Activated B cell treated with CpG ODN at 0.5 μM for 24 hours (primary cell): ENCODE data around the gene KLK15. TPM values are rescaled to one million over a fixed set of nuclear protein-coding genes. Genes with fewer than 3 reads are reported as not detected.
"Not testable (repeated sequence)": the region's sequence is repeated elsewhere in the genome, so short reads cannot be mapped to it uniquely, and the experiment has no call there.

Experiments
- ATAC-seq: fragments of 200-7000 bp; cut with Tn5 transposase; one replicate; pipeline ENCODE4 v1.10.0; 2021; ENCODE audit warnings: low read depth, mild to moderate bottlenecking, moderate library complexity
- CTCF ChIA-PET: fragments of 350-600 bp; sonication (Branson Sonifier 250); formaldehyde crosslinking; loops from one replicate; lab custom pipeline; 2021; ENCODE audit warnings: antibody characterized with exemption; lab: Charles Lee
- POLR2A ChIA-PET: fragments of 350-600 bp; sonication (Branson Sonifier 250); formaldehyde crosslinking; loops from one replicate; lab custom pipeline; 2021; ENCODE audit warnings: antibody characterized with exemption; lab: Charles Lee
- DNase-seq: peaks from one replicate; pipeline ENCODE4 v3.0.0; 2022
- H3K27ac Mint-ChIP-seq: one replicate; pipeline ENCODE4 v1.8.0; 2020; ENCODE audit warnings: mixed read lengths
- H3K27me3 Mint-ChIP-seq: one replicate; pipeline ENCODE4 v1.8.0; 2021; ENCODE audit warnings: mixed read lengths
- H3K36me3 Mint-ChIP-seq: one replicate; pipeline ENCODE4 v1.8.0; 2021; ENCODE audit warnings: low read depth, mixed read lengths
- H3K4me1 Mint-ChIP-seq: one replicate; pipeline ENCODE4 v1.8.0; 2021; ENCODE audit warnings: mixed read lengths
- H3K4me3 Mint-ChIP-seq: one replicate; pipeline ENCODE4 v1.8.0; 2020; ENCODE audit warnings: mild to moderate bottlenecking, mixed read lengths
- H3K9me3 Mint-ChIP-seq: one replicate; pipeline ENCODE4 v1.8.0; 2020; ENCODE audit warnings: mixed read lengths
- intact Hi-C: fragments of 100-400 bp; cut with micrococcal nuclease; formaldehyde crosslinking; loops from one replicate; pipeline ENCODE4 v1.15.1; 2024
- total RNA-seq: library from RNA; stranded (reverse); gene quantifications from 2 replicates; pipeline ENCODE4 v1.2.3, GENCODE V29; 2022
- TF ChIP-seq, protein P1 (sequence below): fragments of 200-600 bp; IDR thresholded peaks from one replicate; pipeline ENCODE4 v1.8.0; 2022; ENCODE audit warnings: antibody characterized with exemption, mild to moderate bottlenecking

KLK15 gene
- total RNA-seq, 1 donor from 2014 or later: not detected

DNA sequence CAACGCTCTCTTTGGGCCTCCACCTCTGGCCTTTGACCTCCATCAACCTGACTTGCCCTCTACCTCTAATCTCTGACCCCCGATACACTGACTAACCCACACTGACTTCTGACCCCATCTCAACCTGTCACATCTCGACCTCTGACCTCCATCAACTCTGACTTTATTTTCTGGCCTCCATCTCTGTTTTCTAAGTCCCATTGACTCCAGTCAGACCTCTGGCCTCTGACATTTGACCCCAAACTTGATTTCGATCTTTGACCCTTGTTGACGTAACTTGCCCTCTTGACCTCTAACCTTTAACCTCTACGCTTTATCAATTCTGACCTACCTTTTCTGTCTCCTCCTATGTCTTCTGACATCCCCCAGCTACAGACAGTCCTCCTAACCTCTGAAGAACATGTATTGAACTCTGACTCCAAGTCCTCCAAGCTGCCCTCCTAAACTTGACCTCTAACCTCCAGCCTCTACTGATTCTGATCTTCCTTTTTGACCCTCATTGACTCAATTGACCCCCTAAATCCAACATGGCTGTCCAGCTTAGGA lies 42.4 kb downstream of the KLK15 start:
- intact Hi-C loops: no loop called here
- H3K36me3 Mint-ChIP-seq: peaks cover 4% of the 10 kb centered on the region
- CTCF ChIA-PET: no interaction called here
- DNase-seq (no peak), ATAC-seq (no peak)
- H3K27me3 Mint-ChIP-seq: no peaks in the 10 kb centered on the region
- POLR2A ChIA-PET: no interaction called here
- peaks cover 9% of the 10 kb centered on the region for H3K4me1 Mint-ChIP-seq
- no peaks in the 10 kb centered on the region for H3K9me3 Mint-ChIP-seq
- TF ChIP-seq, protein P1, sequence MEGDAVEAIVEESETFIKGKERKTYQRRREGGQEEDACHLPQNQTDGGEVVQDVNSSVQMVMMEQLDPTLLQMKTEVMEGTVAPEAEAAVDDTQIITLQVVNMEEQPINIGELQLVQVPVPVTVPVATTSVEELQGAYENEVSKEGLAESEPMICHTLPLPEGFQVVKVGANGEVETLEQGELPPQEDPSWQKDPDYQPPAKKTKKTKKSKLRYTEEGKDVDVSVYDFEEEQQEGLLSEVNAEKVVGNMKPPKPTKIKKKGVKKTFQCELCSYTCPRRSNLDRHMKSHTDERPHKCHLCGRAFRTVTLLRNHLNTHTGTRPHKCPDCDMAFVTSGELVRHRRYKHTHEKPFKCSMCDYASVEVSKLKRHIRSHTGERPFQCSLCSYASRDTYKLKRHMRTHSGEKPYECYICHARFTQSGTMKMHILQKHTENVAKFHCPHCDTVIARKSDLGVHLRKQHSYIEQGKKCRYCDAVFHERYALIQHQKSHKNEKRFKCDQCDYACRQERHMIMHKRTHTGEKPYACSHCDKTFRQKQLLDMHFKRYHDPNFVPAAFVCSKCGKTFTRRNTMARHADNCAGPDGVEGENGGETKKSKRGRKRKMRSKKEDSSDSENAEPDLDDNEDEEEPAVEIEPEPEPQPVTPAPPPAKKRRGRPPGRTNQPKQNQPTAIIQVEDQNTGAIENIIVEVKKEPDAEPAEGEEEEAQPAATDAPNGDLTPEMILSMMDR: no peak
- H3K4me3 Mint-ChIP-seq: no peak overlapping the region
- H3K27ac Mint-ChIP-seq: no peak overlapping the region

DNA sequence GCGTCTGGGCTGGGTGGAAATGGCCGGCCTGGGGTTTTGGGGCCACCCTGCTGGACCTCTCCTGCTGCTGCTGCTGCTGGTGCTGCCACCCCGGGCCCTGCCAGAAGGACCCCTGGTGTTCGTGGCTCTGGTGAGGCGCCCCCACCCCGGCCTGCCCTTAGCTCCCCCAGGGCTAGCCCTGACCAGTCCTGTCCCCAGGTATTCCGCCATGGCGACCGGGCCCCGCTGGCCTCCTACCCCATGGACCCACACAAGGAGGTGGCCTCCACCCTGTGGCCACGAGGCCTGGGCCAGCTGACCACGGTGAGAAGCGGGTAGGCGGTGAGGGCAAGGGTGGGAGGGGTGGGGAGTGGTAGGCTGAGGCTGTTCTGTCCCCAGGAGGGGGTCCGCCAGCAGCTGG lies 43.0 kb downstream of the KLK15 start, which contains the start of gene ACP4:
ACP4 (plus strand) TSS at position 20 of the 400 bp plus-strand sequence; CDS start at position 20, 0 bp downstream.
- CTCF ChIA-PET: no interaction called here
- no peak within 1 kb of the TSS for H3K4me3 Mint-ChIP-seq
- TF ChIP-seq, protein P1: no peak
- no peaks in the 10 kb centered on the region for H3K9me3 Mint-ChIP-seq
- DNase-seq (no peak), ATAC-seq (no peak)
- POLR2A ChIA-PET: no interaction called here
- H3K36me3 Mint-ChIP-seq: peaks cover 3% of the 10 kb centered on the region
- no peak within 1 kb of the TSS for H3K27ac Mint-ChIP-seq
- intact Hi-C loops: no loop called here
- no peaks in the 10 kb centered on the region for H3K27me3 Mint-ChIP-seq
- peaks cover 9% of the 10 kb centered on the region for H3K4me1 Mint-ChIP-seq

DNA sequence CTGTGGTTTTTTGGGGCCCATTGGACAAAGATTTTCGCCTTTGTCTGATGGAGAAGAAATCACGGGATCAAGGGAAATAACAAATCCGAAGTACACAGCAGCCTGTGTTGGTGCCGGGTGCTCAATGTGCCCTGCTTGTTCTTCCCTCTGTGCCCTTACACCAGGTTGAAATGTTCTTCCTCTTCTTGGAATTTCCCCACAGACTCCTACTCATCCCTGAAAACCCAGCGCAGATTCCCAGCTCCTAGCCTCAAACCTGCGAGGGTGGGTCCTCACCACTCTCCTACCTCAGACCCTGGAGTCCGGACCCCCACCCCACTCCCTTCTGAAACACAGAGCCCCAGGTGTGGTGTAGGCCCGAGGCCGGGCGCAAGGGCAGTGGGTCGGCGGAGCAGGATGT lies 48.0 kb downstream of the KLK15 start:
- TF ChIP-seq, protein P1: no peak
- ATAC-seq (no peak), DNase-seq (no peak)
- ChIA-PET POLR2A (no interaction called here), CTCF (no interaction called here)
- peaks cover 2% of the 10 kb centered on the region for H3K4me1 Mint-ChIP-seq
- H3K4me3 Mint-ChIP-seq: no peak overlapping the region
- peaks cover 21% of the 10 kb centered on the region for H3K27me3 Mint-ChIP-seq
- H3K36me3 Mint-ChIP-seq: no peaks in the 10 kb centered on the region
- H3K9me3 Mint-ChIP-seq: no peaks in the 10 kb centered on the region
- intact Hi-C loops: no loop called here
- no peak overlapping the region for H3K27ac Mint-ChIP-seq

DNA sequence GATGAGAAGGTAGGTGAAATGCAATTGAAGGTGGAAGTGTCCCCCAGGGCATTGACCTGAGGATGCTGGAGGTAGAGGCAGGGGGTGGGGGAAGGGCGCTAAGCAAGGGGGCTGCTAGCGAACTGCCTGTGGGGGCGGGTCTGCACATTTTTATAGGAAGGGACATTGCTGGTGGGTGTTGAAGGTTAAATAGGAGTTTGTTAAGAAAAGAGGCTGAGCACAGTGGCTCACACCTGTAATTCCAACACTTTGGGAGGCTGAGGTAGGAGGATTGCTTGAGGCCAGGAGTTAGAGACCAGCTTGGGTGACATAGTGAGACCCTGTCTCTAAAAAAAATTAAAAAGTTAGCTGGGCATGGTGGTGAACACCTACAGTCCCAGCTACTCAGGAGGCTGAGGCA lies 48.7 kb downstream of the KLK15 start:
- H3K27ac Mint-ChIP-seq: no peak overlapping the region
- peaks cover 2% of the 10 kb centered on the region for H3K4me1 Mint-ChIP-seq
- DNase-seq (no peak), ATAC-seq (no peak)
- H3K36me3 Mint-ChIP-seq: no peaks in the 10 kb centered on the region
- intact Hi-C loops: loop anchor here (5.0 kb wide), 1 partner anchor 177 kb away; no protein-coding TSS in a partner anchor
- TF ChIP-seq, protein P1: no peak
- CTCF ChIA-PET: interaction anchor here (1.9 to 3.3 kb wide), 4 partner anchors 137 to 427 kb away, joined by 5 to 19 read pairs (median 12); no protein-coding TSS in a partner anchor
- POLR2A ChIA-PET: no interaction called here
- H3K9me3 Mint-ChIP-seq: no peaks in the 10 kb centered on the region
- peaks cover 26% of the 10 kb centered on the region for H3K27me3 Mint-ChIP-seq
- H3K4me3 Mint-ChIP-seq: no peak overlapping the region

DNA sequence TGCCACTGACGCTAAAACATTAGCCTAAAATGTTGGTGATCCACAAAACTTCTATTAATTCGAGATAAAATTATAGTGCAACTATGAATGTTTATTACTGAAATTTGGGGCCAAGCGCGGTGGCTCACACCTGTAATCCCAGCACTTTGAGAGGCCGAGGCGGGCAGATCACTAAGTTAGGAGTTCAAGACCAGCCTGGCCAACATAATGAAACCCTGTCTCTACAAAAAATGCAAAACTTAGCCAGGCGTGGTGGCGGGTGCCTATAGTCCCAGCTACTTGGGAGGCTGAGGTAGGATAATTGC lies 49.6 kb downstream of the KLK15 start:
- POLR2A ChIA-PET: interaction anchor here (0.7 kb wide), 1 partner anchor 427 kb away, joined by 3 read pairs; no protein-coding TSS in a partner anchor

More for the DNA sequence above, 49.6 kb downstream of the KLK15 start:
- H3K27ac Mint-ChIP-seq, DNase-seq, H3K4me3 Mint-ChIP-seq, H3K36me3 Mint-ChIP-seq, H3K4me1 Mint-ChIP-seq, ATAC-seq, H3K9me3 Mint-ChIP-seq: not testable (repeated sequence)
- peaks cover 35% of the 10 kb centered on the region for H3K27me3 Mint-ChIP-seq
- CTCF ChIA-PET: interaction anchor here (0.7 to 3.3 kb wide), 5 partner anchors 138 to 426 kb away, joined by 3 to 19 read pairs (median 8); no protein-coding TSS in a partner anchor
- intact Hi-C loops: loop anchor here (1.0 to 5.0 kb wide), 7 partner anchors 78 to 531 kb away; no protein-coding TSS in a partner anchor
